Uterus (tissue), 2 donors: ENCODE measurements around the gene CAPZB.

ENCODE experiments used
- CTCF ChIP-seq, 4 experiments: fragments of 200-600 bp in 2 of 4; fragments of 450-650 bp in 2 of 4; sonication (generic) in 2 of 4; IDR thresholded peaks; one replicate each; pipeline ENCODE4 v1.5.1; 2016 to 2019; ENCODE audit warnings: antibody characterized with exemption in 4 of 4, mild to moderate bottlenecking in 2 of 4, moderate library complexity in 1 of 4
- POLR2A ChIP-seq, 2 donors: fragments of 450-650 bp; IDR thresholded peaks; one replicate each; pipeline ENCODE4 v1.6.1; 2016; ENCODE audit warnings: antibody characterized with exemption in 2 of 2, mild to moderate bottlenecking in 1 of 2, moderate library complexity in 1 of 2

GRCh38 chr1:19468397-19468956 lies 16.9 kb downstream of the CAPZB start:
- TF ChIP-seq CTCF (IDR thresholded peaks at IDR 0.05) = no peak
- no peak for TF ChIP-seq POLR2A (IDR thresholded peaks at IDR 0.05)
